Loucy (cell line): ENCODE results near the gene ANKRD36B.
"Not testable (repeated sequence)": the region's sequence is repeated elsewhere in the genome, so short reads cannot be mapped to it uniquely, and the experiment has no call there.

Experiments
- EZH2phosphoT487 ChIP-seq: fragments of 200-600 bp; IDR thresholded peaks from 2 replicates; pipeline ENCODE4 v1.6.1; 2018; ENCODE audit warnings: antibody characterized with exemption, mild to moderate bottlenecking, moderate library complexity, borderline replicate concordance
- TF ChIP-seq, protein P1 (sequence below): fragments of 200-600 bp; sonication (generic); conservative IDR thresholded peaks from 2 replicates; pipeline ENCODE4 v1.5.1; 2014; ENCODE audit warnings: mild to moderate bottlenecking, antibody characterized with exemption, low read length

- TF ChIP-seq, protein P1, sequence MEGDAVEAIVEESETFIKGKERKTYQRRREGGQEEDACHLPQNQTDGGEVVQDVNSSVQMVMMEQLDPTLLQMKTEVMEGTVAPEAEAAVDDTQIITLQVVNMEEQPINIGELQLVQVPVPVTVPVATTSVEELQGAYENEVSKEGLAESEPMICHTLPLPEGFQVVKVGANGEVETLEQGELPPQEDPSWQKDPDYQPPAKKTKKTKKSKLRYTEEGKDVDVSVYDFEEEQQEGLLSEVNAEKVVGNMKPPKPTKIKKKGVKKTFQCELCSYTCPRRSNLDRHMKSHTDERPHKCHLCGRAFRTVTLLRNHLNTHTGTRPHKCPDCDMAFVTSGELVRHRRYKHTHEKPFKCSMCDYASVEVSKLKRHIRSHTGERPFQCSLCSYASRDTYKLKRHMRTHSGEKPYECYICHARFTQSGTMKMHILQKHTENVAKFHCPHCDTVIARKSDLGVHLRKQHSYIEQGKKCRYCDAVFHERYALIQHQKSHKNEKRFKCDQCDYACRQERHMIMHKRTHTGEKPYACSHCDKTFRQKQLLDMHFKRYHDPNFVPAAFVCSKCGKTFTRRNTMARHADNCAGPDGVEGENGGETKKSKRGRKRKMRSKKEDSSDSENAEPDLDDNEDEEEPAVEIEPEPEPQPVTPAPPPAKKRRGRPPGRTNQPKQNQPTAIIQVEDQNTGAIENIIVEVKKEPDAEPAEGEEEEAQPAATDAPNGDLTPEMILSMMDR = not testable (repeated sequence)
- not testable (repeated sequence) for TF ChIP-seq EZH2phosphoT487
Measured at GRCh38 chr2:97622976-97623375, 33.3 kb upstream of the ANKRD36B start.
